Adrenal gland (tissue), 5 donors: ENCODE results near the gene DNAL1.

Experiments used
- CTCF ChIP-seq, 6 experiments: fragments of 450-650 bp in 4 of 6; fragments of 200-600 bp in 2 of 6; sonication (generic) in 1 of 6; IDR thresholded peaks; 1 replicate in 5 of 6; 2 replicates in 1 of 6; pipeline versions ENCODE4 v1.5.1 to v1.8.0; 2016 to 2021; ENCODE audit warnings: antibody characterized with exemption in 6 of 6, mild to moderate bottlenecking in 2 of 6, moderate library complexity in 1 of 6
- POLR2A ChIP-seq, 2 donors: fragments of 450-650 bp; IDR thresholded peaks; one replicate each; pipeline ENCODE4 v1.6.1; 2017; ENCODE audit warnings: antibody characterized with exemption in 2 of 2, mild to moderate bottlenecking in 2 of 2, moderate library complexity in 1 of 2
- donor health status: DM: no; HTN: no; CAD: no.

GRCh38 chr14:73613419-73613963 is 31.3 kb upstream of the DNAL1 start:
- TF ChIP-seq CTCF (IDR thresholded peaks at IDR 0.05) (no peak), POLR2A (IDR thresholded peaks at IDR 0.05) (no peak)
